HFFc6 (cell line): Measurements from ENCODE around the gene ANKZF1. TPM values are rescaled to one million over a fixed set of nuclear protein-coding genes. Genes with fewer than 3 reads are reported as not detected.

Experiments used
- DNase-seq: peaks from one replicate; pipeline ENCODE4 v3.0.0-alpha.2; 2018
- H3K27ac Mint-ChIP-seq: 2 replicates; pipeline ENCODE4 v1.8.0; 2020; ENCODE audit warnings: mild to moderate bottlenecking, mixed read lengths
- H3K27me3 Mint-ChIP-seq: 2 replicates; pipeline ENCODE4 v1.8.0; 2021; ENCODE audit warnings: mild to moderate bottlenecking, moderate library complexity, mixed read lengths; ENCODE audit not compliant: insufficient read depth
- H3K36me3 Mint-ChIP-seq: 2 replicates; pipeline ENCODE4 v1.8.0; 2021; ENCODE audit warnings: low read depth, mixed read lengths
- H3K4me1 Mint-ChIP-seq: 2 replicates; pipeline ENCODE4 v1.8.0; 2020; ENCODE audit warnings: low read depth, mixed read lengths
- H3K4me3 Mint-ChIP-seq: 2 replicates; pipeline ENCODE4 v1.8.0; 2020; ENCODE audit warnings: mild to moderate bottlenecking, moderate library complexity, mixed read lengths
- H3K9me3 Mint-ChIP-seq: 2 replicates; pipeline ENCODE4 v1.8.0; 2020; ENCODE audit warnings: mild to moderate bottlenecking, mixed read lengths
- CTCF ChIP-seq: fragments of 200-600 bp; sonication (generic); IDR thresholded peaks from 2 replicates; pipeline ENCODE4 v1.5.0; 2021; ENCODE audit warnings: antibody characterized with exemption, mild to moderate bottlenecking
- total RNA-seq, 6 experiments: library from RNA; stranded (reverse); fragmentation: NEBNext Ultra II Directional; extraction: Animal tissue kit (Norgen Biotek cat#: 25700); gene quantifications; 2 replicates in 1 of 6; 3 replicates in 5 of 6; pipeline ENCODE4 v1.2.3, GENCODE V29; 2021

ANKZF1 gene
- total RNA-seq, 6 experiments from 2014 or later, result 11.7 to 18.9 (median 15.4) TPM

- peaks cover 27% of the 10 kb centered on the region for H3K4me1 Mint-ChIP-seq
- H3K4me3 Mint-ChIP-seq, result peak within 1 kb of the TSS; percentile 94
- DNase-seq, result peak; percentile 86
- H3K36me3 Mint-ChIP-seq, result peaks cover 17% of the 10 kb centered on the region; the same call in 1 of the 2 replicates
- H3K9me3 Mint-ChIP-seq, result 0 out of 2 replicates have a peak, but pooled peaks cover 3% of the 10 kb centered on the region
- peaks cover 6% of the 10 kb centered on the region for H3K27me3 Mint-ChIP-seq
- TF ChIP-seq CTCF, result no peak
- H3K27ac Mint-ChIP-seq, result peak within 1 kb of the TSS; percentile 90
These were observed 23.1 kb upstream of the ANKZF1 start, which contains the start of gene ZFAND2B for GRCh38 chr2:219206328-219207133. ZFAND2B (plus strand) TSS chr2:219206782; CDS start chr2:219206988, 206 bp downstream.

GRCh38 chr2:219207134-219207883, 22.3 kb upstream of the ANKZF1 start:
- no peak for TF ChIP-seq CTCF
- no peak for DNase-seq
- Mint-ChIP-seq H3K4me3 (peak overlapping the region; percentile 94), H3K9me3 (0 out of 2 replicates have a peak, but pooled peaks cover 3% of the 10 kb centered on the region), H3K36me3 (peaks cover 21% of the 10 kb centered on the region; the same call in 1 of the 2 replicates), H3K27ac (peak overlapping the region; percentile 47), H3K4me1 (peaks cover 27% of the 10 kb centered on the region), H3K27me3 (peaks cover 6% of the 10 kb centered on the region)

- H3K27ac Mint-ChIP-seq, result peak overlapping the region; percentile 47
- DNase-seq, result peak; percentile 49
- no peak for TF ChIP-seq CTCF
- H3K4me3 Mint-ChIP-seq, result peak overlapping the region; percentile 94
- H3K4me1 Mint-ChIP-seq, result peaks cover 27% of the 10 kb centered on the region
- H3K36me3 Mint-ChIP-seq, result peaks cover 22% of the 10 kb centered on the region; the same call in 1 of the 2 replicates
- peaks cover 6% of the 10 kb centered on the region for H3K27me3 Mint-ChIP-seq
- 0 out of 2 replicates have a peak, but pooled peaks cover 3% of the 10 kb centered on the region for H3K9me3 Mint-ChIP-seq
These were observed 21.5 kb upstream of the ANKZF1 start for GRCh38 chr2:219207884-219208740.

- Mint-ChIP-seq H3K36me3 (peaks cover 28% of the 10 kb centered on the region), H3K4me1 (peaks cover 27% of the 10 kb centered on the region), H3K9me3 (0 out of 2 replicates have a peak, but pooled peaks cover 2% of the 10 kb centered on the region), H3K27ac (peak overlapping the region; percentile 61), H3K4me3 (no peak overlapping the region), H3K27me3 (peaks cover 6% of the 10 kb centered on the region)
- DNase-seq, result no peak
- TF ChIP-seq CTCF, result no peak
These were observed 20.1 kb upstream of the ANKZF1 start for GRCh38 chr2:219209236-219210195.
